ENCODE results near the gene NCAPH2. TPM values are rescaled to one million over a fixed set of nuclear protein-coding genes. Genes with fewer than 3 reads are reported as not detected.
A peak's percentile ranks its signal among the peaks of the same experiment; 100 is the strongest.

NCAPH2 gene
- total RNA-seq, 2 experiments from 2014 or later: 184 to 185 TPM

DNA sequence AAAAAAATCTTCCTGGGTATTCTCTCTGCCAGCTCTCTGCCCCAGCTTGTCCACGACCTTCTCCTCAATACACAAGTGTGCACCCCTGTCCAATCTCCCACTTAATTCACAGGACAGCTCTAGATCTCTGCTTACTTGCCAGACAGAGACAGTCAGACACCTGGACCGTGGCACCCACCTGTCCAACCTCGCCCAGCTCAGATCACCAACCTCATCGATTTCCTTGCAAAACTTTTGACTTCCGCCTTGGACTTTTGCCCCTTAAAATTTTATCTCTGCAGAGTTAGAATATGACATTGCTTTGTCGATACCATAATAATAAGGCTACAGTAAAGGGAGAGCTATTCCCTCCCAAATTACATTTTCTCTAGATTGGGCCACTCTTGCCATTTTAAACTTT is 10.9 kb upstream of the NCAPH2 start:
- Histone ChIP-seq H3K9me3 (ENCODE audit: control insufficient read depth in 1 of 2, insufficient read depth in 1 of 2, low read length in 2 of 2) (no peaks in the 10 kb centered on the region), H3K4me1 (ENCODE audit: insufficient read depth, low read length) (peaks cover 5% of the 10 kb centered on the region), H3K27me3 (ENCODE audit: control insufficient read depth in 1 of 2, insufficient read depth in 2 of 2, low read length in 2 of 2) (no peaks in the 10 kb centered on the region), H3K36me3 (ENCODE audit: insufficient read depth, low read length) (peaks cover under 1% of the 10 kb centered on the region), H3K27ac (ENCODE audit: low read depth in 1 of 2, low read length in 2 of 2) (no peak overlapping the region), H3K4me3 (ENCODE audit: low read length) (no peak overlapping the region)
- ChIA-PET POLR2A (interaction anchor here (0.6 to 1.4 kb wide), 3 partner anchors 27 to 124 kb away, joined by 3 to 7 read pairs (median 3); no protein-coding TSS in a partner anchor), CTCF (interaction anchor here (1.4 to 2.4 kb wide), 6 partner anchors 18 to 221 kb away, joined by 4 to 21 read pairs (median 6); partner anchors contain the start of genes SCO2 and SYCE3)
- Mint-ChIP-seq H3K4me1 (ENCODE audit: low read depth) (peaks cover 9% of the 10 kb centered on the region), H3K4me3 (no peak overlapping the region), H3K27me3 (no peaks in the 10 kb centered on the region), H3K27ac (no peak overlapping the region), H3K9me3 (no peaks in the 10 kb centered on the region), H3K36me3 (ENCODE audit: low read depth) (peaks cover 2% of the 10 kb centered on the region)
- TF ChIP-seq, protein P1, sequence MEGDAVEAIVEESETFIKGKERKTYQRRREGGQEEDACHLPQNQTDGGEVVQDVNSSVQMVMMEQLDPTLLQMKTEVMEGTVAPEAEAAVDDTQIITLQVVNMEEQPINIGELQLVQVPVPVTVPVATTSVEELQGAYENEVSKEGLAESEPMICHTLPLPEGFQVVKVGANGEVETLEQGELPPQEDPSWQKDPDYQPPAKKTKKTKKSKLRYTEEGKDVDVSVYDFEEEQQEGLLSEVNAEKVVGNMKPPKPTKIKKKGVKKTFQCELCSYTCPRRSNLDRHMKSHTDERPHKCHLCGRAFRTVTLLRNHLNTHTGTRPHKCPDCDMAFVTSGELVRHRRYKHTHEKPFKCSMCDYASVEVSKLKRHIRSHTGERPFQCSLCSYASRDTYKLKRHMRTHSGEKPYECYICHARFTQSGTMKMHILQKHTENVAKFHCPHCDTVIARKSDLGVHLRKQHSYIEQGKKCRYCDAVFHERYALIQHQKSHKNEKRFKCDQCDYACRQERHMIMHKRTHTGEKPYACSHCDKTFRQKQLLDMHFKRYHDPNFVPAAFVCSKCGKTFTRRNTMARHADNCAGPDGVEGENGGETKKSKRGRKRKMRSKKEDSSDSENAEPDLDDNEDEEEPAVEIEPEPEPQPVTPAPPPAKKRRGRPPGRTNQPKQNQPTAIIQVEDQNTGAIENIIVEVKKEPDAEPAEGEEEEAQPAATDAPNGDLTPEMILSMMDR (IDR thresholded peaks at IDR 0.05): no peak
- DNase-seq: no peak
- intact Hi-C loops (cut with DNase I, micrococcal nuclease): loop anchor here (2.0 to 5.0 kb wide), 4 partner anchors 38 to 245 kb away; partner anchors contain the start of gene HDAC10 (in 1 of the 2)
- ATAC-seq (ENCODE audit: poor library complexity): no peak

DNA sequence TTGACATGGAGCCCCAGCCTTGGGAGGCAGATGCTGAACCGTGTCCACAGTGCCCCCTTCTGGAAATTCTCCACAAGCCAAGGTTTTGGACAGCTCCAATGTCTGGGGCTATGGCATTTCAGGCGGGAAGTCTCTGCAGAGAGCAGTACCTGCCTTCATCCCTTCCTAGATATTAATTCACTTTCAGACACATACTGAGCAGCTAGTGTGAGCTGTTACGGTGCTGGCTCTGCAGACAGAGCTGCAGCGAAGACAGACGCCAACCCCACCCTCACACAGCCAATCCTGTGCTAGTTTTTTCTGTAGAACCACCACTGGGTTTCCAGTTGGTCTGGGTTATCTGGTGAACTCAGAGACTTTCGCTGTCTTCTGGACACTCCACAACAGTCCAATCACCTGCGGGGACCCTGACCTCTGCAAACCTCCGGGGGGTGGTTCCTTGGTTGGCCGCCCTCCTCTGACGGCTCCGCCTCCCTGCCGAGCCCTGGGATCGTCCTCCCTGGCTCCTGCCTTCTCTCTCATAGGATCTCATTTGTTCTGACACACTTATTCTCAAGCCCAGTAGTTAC is 9.6 kb upstream of the NCAPH2 start:
- Mint-ChIP-seq H3K27ac (no peak overlapping the region), H3K36me3 (ENCODE audit: low read depth) (peaks cover 4% of the 10 kb centered on the region), H3K9me3 (no peaks in the 10 kb centered on the region), H3K27me3 (no peaks in the 10 kb centered on the region), H3K4me1 (ENCODE audit: low read depth) (peaks cover 9% of the 10 kb centered on the region), H3K4me3 (no peak overlapping the region)
- H3K27ac ChIP-seq (ENCODE audit: low read depth in 1 of 2, low read length in 2 of 2): no peak overlapping the region
- intact Hi-C loops (cut with DNase I, micrococcal nuclease): loop anchor here (1.0 to 5.0 kb wide), 4 partner anchors 46 to 246 kb away; partner anchors contain the start of gene HDAC10 (in 1 of the 2)
- H3K27me3 ChIP-seq (ENCODE audit: control insufficient read depth in 1 of 2, insufficient read depth in 2 of 2, low read length in 2 of 2): no peaks in the 10 kb centered on the region
- ATAC-seq (ENCODE audit: poor library complexity): peak; percentile 97
- DNase-seq: peak; percentile 52 to 84 (median 64)
- H3K4me1 ChIP-seq (ENCODE audit: insufficient read depth, low read length): peaks cover 5% of the 10 kb centered on the region
- ChIA-PET POLR2A (interaction anchor here (0.6 to 1.9 kb wide), 10 partner anchors 10 to 123 kb away, joined by 3 to 11 read pairs (median 4); partner anchors contain the start of genes CHKB, LMF2, NCAPH2 and SCO2), CTCF (interaction anchor here (0.6 to 2.4 kb wide), 15 partner anchors 9 to 222 kb away, joined by 3 to 21 read pairs (median 4); partner anchors contain the start of genes LMF2, NCAPH2, SBF1 and SCO2)
- H3K4me3 ChIP-seq (ENCODE audit: low read length): no peak overlapping the region
- TF ChIP-seq, protein P1 (IDR thresholded peaks at IDR 0.05): peak; percentile 79
- H3K9me3 ChIP-seq (ENCODE audit: control insufficient read depth in 1 of 2, insufficient read depth in 1 of 2, low read length in 2 of 2): no peaks in the 10 kb centered on the region
- H3K36me3 ChIP-seq (ENCODE audit: insufficient read depth, low read length): peaks cover 13% of the 10 kb centered on the region

DNA sequence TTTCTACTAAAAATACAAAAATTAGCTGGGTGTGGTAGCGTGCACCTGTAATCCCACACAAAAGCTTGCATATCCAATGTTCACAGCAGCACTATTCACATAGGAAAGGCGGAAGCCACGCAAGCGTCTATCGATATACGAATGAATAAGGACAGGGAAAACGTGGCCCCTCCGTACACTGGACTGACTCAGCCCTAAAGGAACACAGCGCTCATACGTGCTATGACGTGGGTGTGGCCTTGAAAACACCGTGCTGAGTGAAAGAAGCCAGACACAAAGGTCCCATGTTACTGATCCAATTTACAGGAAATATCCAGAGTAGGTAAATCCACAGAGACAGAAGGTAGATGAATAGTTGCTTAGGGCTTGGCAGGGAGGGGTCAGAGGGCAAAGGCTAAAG is 7.6 kb upstream of the NCAPH2 start:
- TF ChIP-seq, protein P1 (IDR thresholded peaks at IDR 0.05): no peak
- ChIA-PET CTCF (interaction anchor here (0.6 to 0.9 kb wide), 2 partner anchors 62 to 120 kb away, joined by 4 to 7 read pairs; no protein-coding TSS in a partner anchor), POLR2A (interaction anchor here (1.3 to 2.5 kb wide), 2 partner anchors 25 to 31 kb away, joined by 5 to 9 read pairs; partner anchors contain the start of gene SCO2)
- H3K4me1 Mint-ChIP-seq (ENCODE audit: low read depth): peaks cover 9% of the 10 kb centered on the region
- no peak overlapping the region for H3K27ac Mint-ChIP-seq
- H3K27me3 Mint-ChIP-seq: no peaks in the 10 kb centered on the region
- intact Hi-C loops (cut with DNase I, micrococcal nuclease): loop anchor here in 1 of 2 experiments (10.0 kb wide), 1 partner anchor 156 kb away; the partner anchor contains the start of gene PPP6R2
- H3K9me3 Mint-ChIP-seq: no peaks in the 10 kb centered on the region
- peaks cover 4% of the 10 kb centered on the region for H3K36me3 Mint-ChIP-seq (ENCODE audit: low read depth)
- no peak overlapping the region for H3K4me3 Mint-ChIP-seq
- H3K9me3 ChIP-seq (ENCODE audit: control insufficient read depth in 1 of 2, insufficient read depth in 1 of 2, low read length in 2 of 2): no peaks in the 10 kb centered on the region
- H3K36me3 ChIP-seq (ENCODE audit: insufficient read depth, low read length): peaks cover 29% of the 10 kb centered on the region
- no peak overlapping the region for H3K4me3 ChIP-seq (ENCODE audit: low read length)
- H3K27me3 ChIP-seq (ENCODE audit: control insufficient read depth in 1 of 2, insufficient read depth in 2 of 2, low read length in 2 of 2): no peaks in the 10 kb centered on the region
- DNase-seq (no peak), ATAC-seq (ENCODE audit: poor library complexity) (no peak)
- no peak overlapping the region for H3K27ac ChIP-seq (ENCODE audit: low read depth in 1 of 2, low read length in 2 of 2)
- H3K4me1 ChIP-seq (ENCODE audit: insufficient read depth, low read length): peaks cover 14% of the 10 kb centered on the region
